Fibroblast of lung (primary cell): ENCODE measurements around the gene TRAF2. TPM values are rescaled to one million over a fixed set of nuclear protein-coding genes. Genes with fewer than 3 reads are reported as not detected.

Source experiments
- DNase-seq, 2 donors: peaks; one replicate each; pipeline versions ENCODE4 v3.0.0 to v3.0.0-alpha.2; 2010; ENCODE audit warnings: low read depth in 2 of 2
- H2AFZ ChIP-seq: 2 replicates; pipeline ENCODE4 v1.5.1; 2012; ENCODE audit warnings: low read length, control low read depth, inconsistent platforms
- H3K27ac ChIP-seq: 2 replicates; pipeline ENCODE4 v1.5.1; 2011; ENCODE audit warnings: low read length, control low read depth; ENCODE audit not compliant: insufficient read depth
- H3K27me3 ChIP-seq: 2 replicates; pipeline ENCODE4 v1.5.1; 2011; ENCODE audit warnings: mild to moderate bottlenecking, low read length; ENCODE audit not compliant: control insufficient read depth, insufficient read depth
- H3K36me3 ChIP-seq: 2 replicates; pipeline ENCODE4 v1.5.1; 2011; ENCODE audit warnings: low read length; ENCODE audit not compliant: control insufficient read depth, insufficient read depth
- H3K4me1 ChIP-seq: 2 replicates; pipeline ENCODE4 v1.5.1; 2011; ENCODE audit warnings: low read length; ENCODE audit not compliant: control insufficient read depth, insufficient read depth; ENCODE audit errors: extremely low read depth
- H3K4me2 ChIP-seq: 2 replicates; pipeline ENCODE4 v1.5.1; 2011; ENCODE audit warnings: low read length, control low read depth; ENCODE audit not compliant: insufficient read depth; ENCODE audit errors: extremely low read depth
- H3K4me3 ChIP-seq, 4 experiments: fragments of 200-600 bp in 1 of 4; sonication (generic) in 1 of 4; replicated peaks in 1 of 4; 2 replicates each; pipeline ENCODE4 v1.5.1; 2011 to 2016; ENCODE audit warnings: low read length in 4 of 4, low read depth in 3 of 4, mild to moderate bottlenecking in 3 of 4, control low read depth in 2 of 4, inconsistent platforms in 1 of 4, mixed read lengths in 1 of 4; ENCODE audit not compliant: insufficient read depth in 1 of 4; ENCODE audit errors: control extremely low read depth in 1 of 4
- H3K79me2 ChIP-seq: 2 replicates; pipeline ENCODE4 v1.5.1; 2012; ENCODE audit warnings: mild to moderate bottlenecking, low read length, inconsistent platforms; ENCODE audit not compliant: control insufficient read depth, insufficient read depth
- H3K9ac ChIP-seq: 2 replicates; pipeline ENCODE4 v1.5.1; 2011; ENCODE audit warnings: mild to moderate bottlenecking, low read length, control low read depth; ENCODE audit not compliant: insufficient read depth
- H3K9me3 ChIP-seq: 2 replicates; pipeline ENCODE4 v1.5.1; 2012; ENCODE audit warnings: low read depth, low read length; ENCODE audit not compliant: control insufficient read depth, insufficient read depth
- H4K20me1 ChIP-seq: 2 replicates; pipeline ENCODE4 v1.5.1; 2011; ENCODE audit warnings: low read length; ENCODE audit not compliant: control insufficient read depth, insufficient read depth; ENCODE audit errors: extremely low read depth
- CTCF ChIP-seq, 2 donors: IDR thresholded peaks in 1 of 2; conservative IDR thresholded peaks in 1 of 2; 1 replicate in 1 of 2; 2 replicates in 1 of 2; pipeline ENCODE4 v1.5.1; 2011 to 2012; ENCODE audit warnings: low read length in 2 of 2, control low read depth in 1 of 2, inconsistent platforms in 1 of 2, low read depth in 1 of 2, mild to moderate bottlenecking in 1 of 2
- EZH2 ChIP-seq: IDR thresholded peaks from 2 replicates; pipeline ENCODE4 v1.5.1; 2012; ENCODE audit warnings: low read length, control low read depth, mild to moderate bottlenecking; ENCODE audit errors: missing control alignments
- polyA plus RNA-seq, 2 donors: library from polyadenylated mRNA; depleted of rRNA in 1 of 2; stranded (reverse) in 1 of 2; unstranded in 1 of 2; fragments of >200 nt; gene quantifications; 2 replicates each; pipeline ENCODE4 v1.2.1, GENCODE V29; 2011 to 2012; ENCODE audit warnings: missing spikeins in 1 of 2
- total RNA-seq: library from RNA; depleted of rRNA; stranded (reverse); fragments of >200 nt; gene quantifications from 2 replicates; pipeline ENCODE4 v1.2.1, GENCODE V29; 2014

Gene TRAF2
- total and polyA plus RNA-seq, 2 donors (not counting 1 experiment from before 2014, with no cell fraction given), result 3.7 to 8.4 TPM

GRCh38 chr9:136850866-136851775, 35.2 kb upstream of the TRAF2 start:
- peak overlapping the region in 1 of 4 experiments; percentile 87 for H3K4me3 ChIP-seq
- DNase-seq, result no peak
- TF ChIP-seq EZH2 (no peak), CTCF (conservative IDR thresholded peaks at IDR 0.05 in 1 of 2, IDR thresholded peaks at IDR 0.05 in 1 of 2; ENCODE audit: low read depth in 1 of 2, low read length in 2 of 2) (no peak)

GRCh38 chr9:136851941-136852663, 34.2 kb upstream of the TRAF2 start, which contains the start of gene MAMDC4:
Gene MAMDC4, plus strand, starts transcription at chr9:136852346. Its CDS starts 71 bp downstream, at chr9:136852417.
- Histone ChIP-seq H2AFZ (no peak within 1 kb of the TSS), H3K9me3 (no peaks in the 10 kb centered on the region), H3K4me1 (peaks cover 3% of the 10 kb centered on the region), H3K4me2 (no peak within 1 kb of the TSS), H3K27ac (no peak within 1 kb of the TSS), H3K36me3 (peaks cover 15% of the 10 kb centered on the region), H3K4me3 (no peak within 1 kb of the TSS), H3K9ac (no peak within 1 kb of the TSS), H3K27me3 (no peaks in the 10 kb centered on the region), H3K79me2 (no peaks in the 10 kb centered on the region), H4K20me1 (no peaks in the 10 kb centered on the region)
- no peak for DNase-seq
- no peak for TF ChIP-seq CTCF (conservative IDR thresholded peaks at IDR 0.05 in 1 of 2, IDR thresholded peaks at IDR 0.05 in 1 of 2; ENCODE audit: low read depth in 1 of 2, low read length in 2 of 2)
- no peak for TF ChIP-seq EZH2

More at GRCh38 chr9:136850866-136851775, 35.2 kb upstream of the TRAF2 start:
- Histone ChIP-seq H3K36me3 (peaks cover 15% of the 10 kb centered on the region), H3K4me1 (peaks cover 3% of the 10 kb centered on the region), H3K79me2 (no peaks in the 10 kb centered on the region), H2AFZ (no peak overlapping the region), H4K20me1 (no peaks in the 10 kb centered on the region), H3K4me2 (no peak overlapping the region), H3K9ac (no peak overlapping the region), H3K27me3 (peaks cover 7% of the 10 kb centered on the region), H3K9me3 (no peaks in the 10 kb centered on the region), H3K27ac (no peak overlapping the region)
